Ascending aorta (tissue), 2 donors: ENCODE measurements around the gene TTC7B. TPM values are rescaled to one million over a fixed set of nuclear protein-coding genes. Genes with fewer than 3 reads are reported as not detected.

Experiments used
- DNase-seq, 2 donors: peaks; one replicate each; pipeline ENCODE4 v3.0.0-alpha.2; 2019; ENCODE audit warnings: low spot score in 2 of 2
- H3K27ac ChIP-seq, 2 donors: fragments of 200-600 bp; sonication (generic); one replicate each; pipeline ENCODE4 v1.5.1; 2016 to 2017; ENCODE audit warnings: mild to moderate bottlenecking in 1 of 2
- H3K27me3 ChIP-seq: fragments of 200-600 bp; sonication (generic); one replicate; pipeline ENCODE4 v1.5.1; 2017
- H3K36me3 ChIP-seq, 2 donors: fragments of 200-600 bp; sonication (generic); one replicate each; pipeline ENCODE4 v1.5.1; 2016
- H3K4me1 ChIP-seq, 2 donors: fragments of 200-600 bp; sonication (generic); one replicate each; pipeline ENCODE4 v1.5.1; 2016 to 2017; ENCODE audit warnings: mild to moderate bottlenecking in 1 of 2
- H3K4me3 ChIP-seq, 2 donors: fragments of 200-600 bp; sonication (generic); one replicate each; pipeline ENCODE4 v1.5.1; 2016 to 2017; ENCODE audit warnings: mild to moderate bottlenecking in 1 of 2
- H3K9me3 ChIP-seq, 2 donors: fragments of 200-600 bp; sonication (generic); one replicate each; pipeline ENCODE4 v1.5.1; 2016
- CTCF ChIP-seq, 3 experiments: fragments of 200-600 bp in 2 of 3; fragments of 450-650 bp in 1 of 3; sonication (generic) in 2 of 3; IDR thresholded peaks; one replicate each; pipeline ENCODE4 v1.5.1; 2016 to 2019; ENCODE audit warnings: antibody characterized with exemption in 3 of 3, mild to moderate bottlenecking in 1 of 3, moderate library complexity in 1 of 3
- intact Hi-C: fragments of 100-400 bp; cut with DNase I; formaldehyde crosslinking; loops from one replicate; pipeline ENCODE4 v1.15.1; 2023
- total RNA-seq: library from RNA; depleted of rRNA; stranded (reverse); fragments of >200 nt; gene quantifications from one replicate; pipeline ENCODE4 v1.1.0, GENCODE V29; 2016

Gene TTC7B
- total RNA-seq, 1 donor from 2014 or later: 18.5 TPM

- no peaks in the 10 kb centered on the region for H3K9me3 ChIP-seq
- peaks cover 0 to 15% of the 10 kb centered on the region in 2 donors for H3K4me1 ChIP-seq
- no peak for DNase-seq
- TF ChIP-seq CTCF (IDR thresholded peaks at IDR 0.05): no peak
- no peaks in the 10 kb centered on the region for H3K27me3 ChIP-seq
- H3K36me3 ChIP-seq: no peaks in the 10 kb centered on the region
- intact Hi-C loops: no loop called here
- H3K27ac ChIP-seq: peak overlapping the region; percentile 64 to 72
- H3K4me3 ChIP-seq: no peak overlapping the region
These were observed 246.4 kb downstream of the TTC7B start for GRCh38 chr14:90569606-90570387.

DNA sequence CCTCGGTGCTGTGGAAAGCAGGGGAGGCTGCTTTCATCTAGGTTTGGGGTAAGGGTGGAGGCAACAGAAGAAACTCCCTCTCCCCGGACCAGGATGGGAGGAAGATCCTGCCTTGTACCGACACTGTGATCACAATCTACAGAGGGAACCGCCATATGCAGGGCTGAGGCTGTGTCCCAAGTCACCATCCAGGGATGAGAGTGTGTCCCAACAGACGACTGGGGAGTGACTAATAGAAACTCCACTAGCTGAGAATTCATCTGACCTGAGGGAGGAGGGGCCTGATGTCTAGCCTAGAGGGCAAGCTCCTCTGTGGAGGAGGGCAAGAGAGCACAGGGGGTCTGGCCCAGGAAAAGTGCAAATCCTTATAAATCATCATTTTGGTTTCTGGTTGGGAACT is 247.0 kb downstream of the TTC7B start:
- Histone ChIP-seq H3K27ac (peak overlapping the region; percentile 64 to 72), H3K36me3 (no peaks in the 10 kb centered on the region), H3K9me3 (no peaks in the 10 kb centered on the region), H3K27me3 (no peaks in the 10 kb centered on the region), H3K4me3 (no peak overlapping the region), H3K4me1 (peaks cover 0 to 15% of the 10 kb centered on the region in 2 donors)
- intact Hi-C loops: no loop called here
- no peak for DNase-seq
- TF ChIP-seq CTCF (IDR thresholded peaks at IDR 0.05): no peak

DNA sequence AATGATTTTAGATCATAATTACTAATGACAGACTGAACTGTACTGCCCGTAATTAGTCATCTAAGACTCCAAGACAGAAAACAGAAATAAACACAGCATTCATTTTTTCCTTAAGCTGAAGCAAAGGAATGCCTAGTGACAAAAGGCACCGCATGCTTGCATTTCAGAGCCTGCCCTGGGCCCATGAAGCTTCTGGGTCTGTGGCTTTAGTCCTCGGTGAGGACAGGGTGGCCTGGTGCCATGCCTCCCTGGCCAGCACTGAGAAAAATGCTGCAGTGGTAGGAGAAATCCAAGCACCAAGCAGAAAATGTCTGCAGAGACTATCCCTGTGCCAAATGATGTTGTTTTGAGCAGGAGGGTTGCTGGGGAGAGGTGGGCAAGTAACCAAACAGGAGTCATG is 247.8 kb downstream of the TTC7B start:
- DNase-seq: no peak
- H3K4me1 ChIP-seq: peaks cover 0 to 15% of the 10 kb centered on the region in 2 donors

DNA sequence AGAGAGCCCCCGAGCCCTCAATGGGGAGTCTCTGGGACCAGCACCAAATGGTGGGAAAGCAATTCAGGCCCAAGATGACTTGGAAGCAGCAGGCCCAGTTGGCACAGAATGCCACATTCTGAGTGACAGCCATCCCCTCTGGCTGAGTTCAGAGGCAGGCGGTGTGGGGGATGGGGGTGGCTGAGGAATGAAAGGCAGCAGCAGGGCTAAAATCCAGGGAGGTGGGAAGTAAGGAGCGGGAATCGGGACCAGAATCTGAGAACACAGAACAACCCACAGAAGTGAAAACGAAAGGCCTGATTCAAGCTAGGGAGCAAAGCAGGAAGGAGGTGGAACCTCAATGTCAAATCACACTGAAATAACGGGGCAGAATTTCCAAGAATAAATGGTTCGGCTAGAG is 248.2 kb downstream of the TTC7B start:
- H3K4me3 ChIP-seq: no peak overlapping the region
- H3K27me3 ChIP-seq: no peaks in the 10 kb centered on the region
- H3K4me1 ChIP-seq: peaks cover 0 to 15% of the 10 kb centered on the region in 2 donors
- intact Hi-C loops: no loop called here
- H3K36me3 ChIP-seq: no peaks in the 10 kb centered on the region
- TF ChIP-seq CTCF (IDR thresholded peaks at IDR 0.05): no peak
- no peaks in the 10 kb centered on the region for H3K9me3 ChIP-seq
- DNase-seq: no peak
- H3K27ac ChIP-seq: peak overlapping the region; percentile 64 to 72

More for the DNA sequence above, 247.8 kb downstream of the TTC7B start:
- H3K4me3 ChIP-seq: no peak overlapping the region
- no peaks in the 10 kb centered on the region for H3K27me3 ChIP-seq
- no peaks in the 10 kb centered on the region for H3K9me3 ChIP-seq
- peak overlapping the region; percentile 64 to 72 for H3K27ac ChIP-seq
- H3K36me3 ChIP-seq: no peaks in the 10 kb centered on the region
- intact Hi-C loops: no loop called here
- no peak for TF ChIP-seq CTCF (IDR thresholded peaks at IDR 0.05)

GRCh38 chr14:90567191-90567590 is 249.0 kb downstream of the TTC7B start:
- Histone ChIP-seq H3K36me3 (no peaks in the 10 kb centered on the region), H3K27ac (no peak overlapping the region), H3K9me3 (no peaks in the 10 kb centered on the region), H3K4me1 (peaks cover 0 to 15% of the 10 kb centered on the region in 2 donors), H3K27me3 (no peaks in the 10 kb centered on the region), H3K4me3 (no peak overlapping the region)
- DNase-seq: no peak
- intact Hi-C loops: no loop called here
- TF ChIP-seq CTCF (IDR thresholded peaks at IDR 0.05): no peak
